Measurements from ENCODE around the gene DYNLL1.
"Not testable (repeated sequence)": the region's sequence is repeated elsewhere in the genome, so short reads cannot be mapped to it uniquely, and the experiment has no call there.

DYNLL1 gene

GRCh38 chr12:120473807-120474615, 21.9 kb upstream of the DYNLL1 start:
- no peak overlapping the region for H3K4me3 ChIP-seq (ENCODE audit: low read depth, low read length)

GRCh38 chr12:120474616-120474960, 21.3 kb upstream of the DYNLL1 start:
- no peak overlapping the region for H3K4me3 ChIP-seq (ENCODE audit: low read depth, low read length)

GRCh38 chr12:120475643-120476042, 20.3 kb upstream of the DYNLL1 start:
- H3K4me3 ChIP-seq (ENCODE audit: low read depth, low read length), result no peak overlapping the region

- H3K4me3 ChIP-seq (ENCODE audit: low read depth, low read length), result no peak overlapping the region
These were observed 16.5 kb upstream of the DYNLL1 start for GRCh38 chr12:120479458-120479857.

- H3K4me3 ChIP-seq (ENCODE audit: low read depth, low read length), result no peak overlapping the region
These were observed 15.7 kb upstream of the DYNLL1 start for GRCh38 chr12:120480211-120480610.

GRCh38 chr12:120481022-120481767, 14.7 kb upstream of the DYNLL1 start:
- H3K4me3 ChIP-seq (ENCODE audit: low read depth, low read length), result no peak overlapping the region

- H3K4me3 ChIP-seq (ENCODE audit: low read depth, low read length), result no peak overlapping the region
These were observed 12.3 kb upstream of the DYNLL1 start for GRCh38 chr12:120483621-120484020.

GRCh38 chr12:120485961-120486881, 9.7 kb upstream of the DYNLL1 start:
- H3K4me3 ChIP-seq (ENCODE audit: low read depth, low read length), result no peak overlapping the region

GRCh38 chr12:120487552-120487951, 8.4 kb upstream of the DYNLL1 start:
- H3K4me3 ChIP-seq (ENCODE audit: low read depth, low read length), result not testable (repeated sequence)

GRCh38 chr12:120488057-120488640, 7.8 kb upstream of the DYNLL1 start:
- H3K4me3 ChIP-seq (ENCODE audit: low read depth, low read length), result no peak overlapping the region

- H3K4me3 ChIP-seq (ENCODE audit: low read depth, low read length), result no peak overlapping the region
These were observed 6.9 kb upstream of the DYNLL1 start for GRCh38 chr12:120489018-120489417.

- no peak overlapping the region for H3K4me3 ChIP-seq (ENCODE audit: low read depth, low read length)
These were observed 5.6 kb upstream of the DYNLL1 start for GRCh38 chr12:120490325-120490724.

- H3K4me3 ChIP-seq (ENCODE audit: low read depth, low read length), result no peak overlapping the region
These were observed 4.9 kb upstream of the DYNLL1 start for GRCh38 chr12:120490833-120491512.

GRCh38 chr12:120495186-120495730, 655 bp upstream of the DYNLL1 start:
- peak overlapping the region; percentile 50 for H3K4me3 ChIP-seq (ENCODE audit: low read depth, low read length)

GRCh38 chr12:120496413-120497340, 764 bp downstream of the DYNLL1 start:
- H3K4me3 ChIP-seq (ENCODE audit: low read depth, low read length), result peak overlapping the region; percentile 56

GRCh38 chr12:120497524-120498150, 1.7 kb downstream of the DYNLL1 start:
- peak overlapping the region; percentile 56 for H3K4me3 ChIP-seq (ENCODE audit: low read depth, low read length)

GRCh38 chr12:120498870-120499515, 3.1 kb downstream of the DYNLL1 start:
- no peak overlapping the region for H3K4me3 ChIP-seq (ENCODE audit: low read depth, low read length)

- H3K4me3 ChIP-seq (ENCODE audit: low read depth, low read length), result no peak overlapping the region
These were observed 4.7 kb downstream of the DYNLL1 start for GRCh38 chr12:120500581-120500980.
